Measurements from ENCODE around the gene EEF1AKMT2. TPM values are rescaled to one million over a fixed set of nuclear protein-coding genes. Genes with fewer than 3 reads are reported as not detected.
A peak's percentile ranks its signal among the peaks of the same experiment; 100 is the strongest.

The EEF1AKMT2 gene
- total and polyA plus RNA-seq, 9 of the 15 experiments (the other 6 are each of a cell fraction or from before 2014, with no cell fraction given) = 9.3 to 34.3 (median 23.7) TPM

GRCh38 chr10:124791547-124792348, at the start of gene EEF1AKMT2 (continued):
- peak; percentile 72 for TF ChIP-seq TFAP4 (CRISPR knock-in tag; IDR thresholded peaks at IDR 0.05; ENCODE audit: borderline replicate concordance)
- no peak for TF ChIP-seq SIX5 (IDR thresholded peaks at IDR 0.05; ENCODE audit: borderline replicate concordance in 1 of 2, insufficient read depth in 1 of 2, low read depth in 1 of 2, low read length in 2 of 2)
- 0 out of 2 replicates have a peak, but pooled peaks have one; percentile 26 for TF ChIP-seq NR2C2 (CRISPR knock-in tag; IDR thresholded peaks at IDR 0.05)
- no peak for TF ChIP-seq NR2C2 (tag; IDR thresholded peaks at IDR 0.05)
- TF ChIP-seq SMAD4 (CRISPR knock-in tag; conservative IDR thresholded peaks at IDR 0.05) = peak; percentile 87
- TF ChIP-seq EWSR1 (IDR thresholded peaks at IDR 0.05; ENCODE audit: borderline replicate concordance, low read depth, partially characterized antibody) = no peak
- TF ChIP-seq ZNF174 (CRISPR knock-in tag; IDR thresholded peaks at IDR 0.05) = no peak
- no peak for TF ChIP-seq ZMIZ1 (IDR thresholded peaks at IDR 0.05; ENCODE audit: low read depth in 2 of 2, low read length in 2 of 2)
- no peak for TF ChIP-seq SLC30A9 (CRISPR knock-in tag; IDR thresholded peaks at IDR 0.05)
- TF ChIP-seq YBX1 (IDR thresholded peaks at IDR 0.05) = no peak
- no peak for TF ChIP-seq ZFPM2 (CRISPR knock-in tag; IDR thresholded peaks at IDR 0.05)
- no peak for TF ChIP-seq ZNF232 (CRISPR knock-in tag; IDR thresholded peaks at IDR 0.05)
- TF ChIP-seq SMARCE1 (IDR thresholded peaks at IDR 0.05) = 0 out of 2 replicates have a peak, but pooled peaks have one; percentile 8
- TF ChIP-seq HDAC6 (IDR thresholded peaks at IDR 0.05; ENCODE audit: low read depth, low read length) = 0 out of 2 replicates have a peak, but pooled peaks have one; percentile 9
- TF ChIP-seq ZNF764 (CRISPR knock-in tag; IDR thresholded peaks at IDR 0.05; ENCODE audit: low read depth) = no peak
- no peak for TF ChIP-seq RHOXF2B (CRISPR knock-in tag; conservative IDR thresholded peaks at IDR 0.05)
- no peak for TF ChIP-seq MXI1 (IDR thresholded peaks at IDR 0.05; ENCODE audit: low read depth, low read length)
- TF ChIP-seq SP1 (CRISPR knock-in tag; IDR thresholded peaks at IDR 0.05) = no peak; the same call in 1 of the 2 replicates
- TF ChIP-seq ID3 (CRISPR knock-in tag; IDR thresholded peaks at IDR 0.05) = no peak
- no peak for TF ChIP-seq ID3 (tag; IDR thresholded peaks at IDR 0.05)
- no peak for TF ChIP-seq TBL1XR1 (IDR thresholded peaks at IDR 0.05; ENCODE audit: low read length in 2 of 2)
- no peak for TF ChIP-seq ZNF280B (CRISPR knock-in tag; IDR thresholded peaks at IDR 0.05)
- TF ChIP-seq SUPT5H (IDR thresholded peaks at IDR 0.05) = peak; percentile 93
